HS-5 (cell line): ENCODE measurements around the gene LDB3.
A peak's percentile ranks its signal among the peaks of the same experiment; 100 is the strongest.
"Not testable (repeated sequence)": the region's sequence is repeated elsewhere in the genome, so short reads cannot be mapped to it uniquely, and the experiment has no call there.

Experiments used
- DNase-seq: peaks from one replicate; pipeline ENCODE4 v3.0.0-alpha.2; 2012; ENCODE audit warnings: low read depth

Gene LDB3

DNA sequence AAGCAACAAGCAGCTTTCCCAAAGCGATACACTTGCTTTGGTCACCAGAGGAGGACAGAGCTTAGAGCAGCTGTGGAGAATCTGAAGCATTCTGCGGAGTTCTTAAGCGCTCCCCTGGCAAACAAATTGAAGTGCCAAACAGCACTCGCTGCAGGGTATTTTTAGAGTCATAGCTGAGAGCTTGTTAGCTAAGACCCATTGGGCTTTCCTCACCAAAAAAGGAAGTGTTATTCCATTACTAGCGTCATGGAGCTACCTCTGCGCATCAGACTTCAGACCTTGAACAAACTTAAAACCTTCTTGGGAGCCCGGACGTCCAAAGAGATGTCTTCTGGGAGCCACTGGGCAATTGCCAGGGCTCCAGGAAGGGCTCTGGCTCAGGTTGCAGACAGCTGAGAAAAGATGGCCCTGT is 65.0 kb downstream of the LDB3 start:
- no peak for DNase-seq

DNA sequence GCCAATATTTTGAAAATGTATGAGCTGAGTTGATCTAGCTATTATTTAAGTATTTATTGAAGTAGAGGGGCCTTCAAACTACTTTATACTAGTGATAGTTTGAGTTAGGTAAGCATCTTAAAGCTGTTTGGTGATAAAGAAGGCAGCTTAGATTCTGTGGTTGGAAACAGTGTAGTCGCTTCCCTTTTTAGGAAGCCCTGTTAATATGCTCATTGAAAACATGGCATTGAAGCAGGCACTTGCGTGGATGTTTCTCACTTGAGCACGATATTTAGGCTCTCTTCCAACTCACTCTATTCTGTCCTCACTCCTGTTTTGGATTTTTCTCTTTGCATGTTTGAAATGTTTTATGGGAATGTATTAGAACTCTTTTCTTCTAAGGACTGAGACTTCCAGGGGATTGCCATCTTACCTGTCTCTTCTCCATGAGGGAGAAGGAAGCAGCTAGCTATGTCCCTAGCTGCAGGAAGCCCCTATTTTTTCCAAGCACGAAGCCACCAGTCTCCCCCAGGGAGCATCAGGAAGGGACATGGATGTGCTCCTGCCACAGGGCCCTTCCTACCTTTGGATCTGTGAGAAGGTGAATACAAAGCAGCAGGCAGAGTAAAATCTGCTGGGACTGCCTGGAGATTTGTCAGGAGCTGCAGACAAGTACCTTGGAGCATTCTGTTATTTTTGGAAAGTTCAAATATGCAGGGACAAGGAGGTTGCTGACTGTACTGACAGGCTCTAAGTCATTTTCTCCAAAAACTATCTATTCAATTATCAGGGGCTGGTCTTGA is 66.1 kb downstream of the LDB3 start:
- DNase-seq: no peak

DNA sequence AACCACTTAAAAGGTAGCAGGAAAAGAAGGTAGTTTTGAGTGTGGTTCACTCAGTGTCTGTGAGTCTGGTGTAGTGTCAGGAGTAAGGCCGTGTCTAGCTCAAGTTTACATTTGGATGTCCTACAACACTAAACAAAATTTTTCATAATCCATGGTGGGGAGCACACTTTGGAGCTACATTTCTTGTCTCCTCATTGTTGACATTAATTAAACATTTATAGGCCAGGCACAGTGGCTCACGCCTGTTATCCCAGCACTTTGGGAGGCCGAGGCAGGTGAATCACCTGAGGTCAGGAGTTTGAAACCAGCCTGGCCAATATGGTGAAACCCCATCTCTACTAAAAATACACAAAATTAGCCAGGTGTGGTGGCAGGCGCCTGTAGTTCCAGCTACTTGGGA is 67.0 kb downstream of the LDB3 start:
- DNase-seq: not testable (repeated sequence)

DNA sequence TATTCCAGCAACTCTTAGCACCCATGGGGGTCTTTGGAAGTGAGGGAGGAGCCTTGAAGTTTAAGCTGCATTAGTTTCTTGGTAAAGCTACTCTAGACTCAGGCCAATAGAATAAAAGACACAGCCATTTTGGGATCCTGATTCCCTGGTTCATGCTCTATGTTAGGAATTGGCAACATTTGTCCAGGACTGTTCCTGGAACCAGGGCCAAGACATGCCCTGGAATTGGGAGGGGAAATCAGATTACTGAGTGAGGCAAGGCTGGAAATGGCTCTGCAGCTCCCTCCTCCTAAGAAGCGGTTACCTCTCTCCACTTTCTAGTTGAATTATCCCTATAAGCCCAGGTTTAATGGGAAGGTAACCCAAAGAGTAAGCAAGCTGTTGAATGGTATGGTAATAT is 73.9 kb downstream of the LDB3 start:
- DNase-seq: no peak

DNA sequence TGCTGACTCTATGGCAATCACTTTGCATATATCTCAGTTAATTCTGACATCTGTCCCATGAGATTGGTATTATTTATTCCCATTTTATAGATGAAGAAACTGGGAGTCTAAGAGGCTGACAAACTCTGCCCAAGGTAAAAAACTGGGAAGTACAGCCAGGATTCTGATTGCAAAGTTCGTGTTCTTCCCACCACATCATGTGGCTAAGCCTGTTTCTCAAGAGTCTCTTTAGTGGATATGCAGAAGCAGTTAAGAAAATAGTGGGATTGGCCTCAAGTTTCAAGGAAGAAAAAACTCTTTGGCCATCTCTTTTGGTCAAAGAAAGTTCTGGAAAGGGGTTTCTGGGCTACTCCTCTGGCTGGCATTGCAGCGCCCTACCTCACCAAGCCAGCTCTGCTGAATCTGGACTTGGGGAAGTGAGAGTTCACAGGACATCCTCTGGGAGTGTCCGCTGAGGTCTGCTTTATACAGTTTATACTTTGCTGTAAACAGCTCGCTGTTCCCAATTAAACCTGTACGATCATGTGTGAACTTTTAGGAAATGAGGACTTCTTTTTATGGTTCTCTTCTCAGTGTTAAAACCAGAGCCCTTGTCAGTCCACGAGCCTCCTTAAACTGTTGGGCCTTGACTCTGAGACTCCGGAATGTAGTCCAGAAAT is 75.9 kb downstream of the LDB3 start:
- DNase-seq: no peak

DNA sequence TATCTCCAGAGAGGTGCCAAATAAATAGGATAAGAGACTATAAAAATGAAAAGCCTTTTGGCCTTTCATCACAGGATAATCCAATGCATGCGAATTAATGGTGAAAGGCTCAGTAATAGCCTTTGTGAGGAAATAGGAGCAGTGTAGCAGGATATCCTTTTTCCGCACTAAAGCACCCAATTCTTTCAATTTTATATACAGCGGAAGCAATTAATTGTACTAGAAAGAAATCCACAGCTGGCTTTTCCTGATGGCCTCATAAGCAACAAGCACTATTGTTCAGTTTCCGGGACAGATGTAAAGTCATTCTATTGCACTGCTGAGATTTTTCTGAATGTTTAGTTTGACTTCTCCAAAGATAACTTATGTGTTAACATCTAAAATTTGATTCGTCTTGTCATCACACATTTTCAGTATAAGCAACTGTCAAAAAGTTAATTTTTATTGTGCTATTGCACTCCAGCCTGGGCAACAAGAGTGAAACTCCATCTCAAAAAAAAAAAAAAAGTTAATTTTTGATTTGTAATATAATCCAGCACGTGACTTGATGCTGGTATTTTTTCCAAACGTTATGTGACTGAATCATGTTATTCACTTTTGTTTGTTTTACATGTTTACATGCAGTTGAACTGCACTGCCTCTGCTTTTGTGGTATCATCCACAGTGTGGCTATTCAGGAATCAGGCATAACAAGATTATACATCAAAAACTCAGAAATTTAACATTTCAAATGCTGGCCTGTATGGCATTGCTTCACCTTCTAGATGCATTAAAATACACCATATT is 79.7 kb downstream of the LDB3 start:
- DNase-seq: no peak

DNA sequence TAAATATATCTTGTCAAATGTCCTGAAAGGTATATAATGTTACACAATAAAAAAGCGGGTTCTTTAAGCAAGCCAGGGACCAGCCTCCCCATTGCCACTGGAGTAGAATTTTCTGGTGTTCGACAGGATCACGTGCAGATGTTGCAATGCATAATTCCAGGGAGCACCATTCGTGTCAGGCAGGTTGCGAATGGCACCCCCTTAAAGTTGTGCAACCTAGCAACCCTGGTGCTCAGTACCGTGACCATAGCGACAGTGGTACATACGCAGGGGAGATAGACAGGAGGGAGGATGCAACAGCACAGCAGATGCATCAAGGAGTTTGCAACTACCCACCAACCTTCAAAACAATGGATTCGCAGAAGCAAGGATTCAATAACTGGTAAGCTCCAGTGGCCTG is 81.5 kb downstream of the LDB3 start:
- DNase-seq: no peak

DNA sequence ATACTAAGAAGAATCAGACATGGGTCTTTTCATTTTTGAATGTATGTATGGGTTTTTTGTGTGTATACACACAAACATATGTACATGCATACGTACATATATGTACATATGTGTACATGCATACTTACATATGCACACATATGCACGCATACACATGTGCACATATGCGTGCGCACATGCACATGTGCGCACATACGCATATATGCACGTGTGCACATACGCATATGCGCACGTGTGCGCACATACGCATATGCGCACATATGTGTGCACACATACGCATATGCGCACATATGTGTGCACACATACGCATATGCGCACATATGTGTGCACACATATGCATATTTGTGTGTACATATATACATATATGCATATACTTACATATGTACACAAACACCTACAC is 83.2 kb downstream of the LDB3 start:
- no peak for DNase-seq

DNA sequence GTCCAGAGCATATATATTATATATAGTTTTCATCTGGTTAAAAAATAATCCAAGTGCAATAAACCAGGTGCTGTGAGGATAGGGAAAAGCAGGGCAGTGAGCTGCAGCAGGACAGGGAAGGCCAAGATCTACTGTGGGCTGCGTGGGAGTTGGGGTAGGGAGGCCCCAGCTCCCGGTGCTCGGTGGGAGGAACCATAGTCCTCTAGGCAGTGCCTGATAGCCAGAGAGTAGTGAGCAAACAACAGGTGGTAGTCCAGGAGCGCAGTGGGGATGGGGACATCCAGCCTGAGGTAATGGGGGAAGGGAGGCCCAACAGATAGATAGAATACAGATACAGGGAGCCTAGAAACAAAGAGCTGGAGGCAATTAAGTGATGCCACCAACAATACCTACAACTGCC is 84.0 kb downstream of the LDB3 start:
- no peak for DNase-seq

DNA sequence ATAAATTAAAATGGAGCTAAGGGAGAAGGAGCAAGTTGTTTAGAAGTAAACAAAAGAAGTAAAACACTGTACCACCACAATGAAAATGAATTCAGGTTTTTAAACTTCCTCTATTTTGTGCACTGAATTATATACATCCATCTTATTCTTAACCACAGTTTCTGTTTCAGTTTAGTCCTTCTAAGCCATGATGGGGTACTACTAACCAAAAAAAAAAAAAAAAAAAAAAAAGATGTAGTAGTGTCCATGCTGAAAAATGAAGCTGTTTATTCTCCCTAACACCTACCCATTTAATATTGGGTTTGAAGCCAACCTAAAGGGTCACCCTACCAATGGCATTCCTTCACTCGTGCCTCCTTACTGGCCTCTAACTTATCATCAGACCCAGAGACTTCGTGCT is 84.7 kb downstream of the LDB3 start:
- DNase-seq: no peak

DNA sequence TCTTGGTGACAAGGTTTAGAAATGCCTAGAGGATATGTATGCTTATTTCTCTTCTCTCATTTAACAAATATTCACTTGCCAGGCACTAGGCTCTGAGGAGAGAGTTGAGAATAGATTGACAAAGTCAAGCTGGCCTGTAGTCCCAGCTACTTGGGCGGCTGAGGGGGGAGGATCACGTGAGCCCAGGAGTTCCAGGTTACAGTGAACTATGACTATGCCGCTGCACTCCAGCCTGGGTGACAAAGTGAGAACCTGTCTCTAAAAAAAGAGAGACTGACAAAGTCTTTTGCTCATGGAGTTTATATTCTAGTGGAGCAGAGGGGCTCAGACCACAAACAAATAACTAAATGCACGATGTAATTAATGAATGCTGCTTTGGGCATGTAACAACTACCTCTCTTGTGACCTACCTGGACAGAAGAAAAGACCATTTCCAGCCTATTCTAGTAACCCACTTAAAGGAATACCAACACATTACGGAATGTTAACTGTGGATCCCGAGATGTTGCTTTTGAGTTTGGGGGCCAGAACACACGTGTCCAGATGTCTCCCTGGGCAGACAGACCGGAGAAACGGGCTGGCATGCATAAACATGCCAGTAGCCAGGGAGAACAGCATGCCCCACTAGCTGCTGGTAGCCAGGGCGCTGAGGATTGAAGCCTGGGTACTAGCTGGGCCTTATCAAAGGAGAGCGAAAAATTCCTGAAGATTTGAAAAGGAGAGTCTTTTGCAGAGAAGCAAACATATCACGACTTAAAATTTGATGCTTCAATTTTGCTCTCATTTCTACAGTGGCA is 85.5 kb downstream of the LDB3 start:
- no peak for DNase-seq

DNA sequence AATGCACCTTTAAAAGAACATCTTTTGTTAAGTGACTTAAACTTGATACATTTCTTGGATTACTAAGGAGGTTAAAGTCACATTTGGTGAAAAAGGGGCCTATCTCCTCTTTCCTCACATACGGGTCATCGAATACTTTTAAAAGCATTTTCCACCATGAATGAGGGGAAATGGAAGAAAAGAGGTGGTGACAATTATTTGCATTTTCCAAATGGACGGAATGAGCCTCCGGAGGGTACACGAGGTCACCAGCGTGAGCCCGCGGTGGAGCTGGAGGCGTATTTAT is 87.1 kb downstream of the LDB3 start:
- no peak for DNase-seq

DNA sequence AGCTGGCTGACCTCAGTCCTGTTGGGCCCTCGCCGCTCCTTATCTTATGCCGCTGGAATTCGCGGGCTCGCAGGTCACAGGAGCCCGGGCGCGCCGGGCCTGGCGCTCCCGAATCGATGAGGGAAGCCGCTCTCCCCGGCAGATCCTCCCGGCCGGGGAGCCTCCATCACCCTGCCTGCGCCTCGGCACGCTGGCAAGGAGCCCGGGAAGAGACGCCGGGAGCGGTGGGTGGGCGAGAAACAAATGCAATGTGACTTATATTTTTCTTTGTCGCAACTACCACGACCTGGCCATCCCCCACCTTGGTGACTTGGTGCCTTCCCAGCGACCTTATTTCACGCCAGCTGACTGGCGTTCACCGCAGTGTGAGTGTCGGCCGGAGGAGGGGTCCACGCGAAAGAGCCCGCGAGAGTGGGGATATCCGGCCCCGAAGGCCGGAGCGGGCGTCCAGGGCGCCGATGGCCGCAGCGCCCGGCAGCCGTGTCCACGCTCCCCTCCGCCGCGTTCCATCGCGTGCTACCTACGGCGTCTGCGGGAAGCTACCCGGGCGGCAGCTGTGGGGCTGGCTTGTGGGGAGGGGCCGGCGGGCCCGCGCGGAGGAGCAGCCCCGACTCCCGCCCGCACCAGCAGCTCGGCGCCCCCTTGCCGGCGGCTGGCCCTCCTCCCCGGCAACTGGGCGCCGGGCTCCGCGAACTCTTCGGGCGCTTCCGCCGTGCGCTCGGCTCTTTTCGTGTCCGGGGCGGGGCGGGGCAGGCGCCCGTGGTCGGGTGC is 87.6 kb downstream of the LDB3 start:
- peak; percentile 42 for DNase-seq

DNA sequence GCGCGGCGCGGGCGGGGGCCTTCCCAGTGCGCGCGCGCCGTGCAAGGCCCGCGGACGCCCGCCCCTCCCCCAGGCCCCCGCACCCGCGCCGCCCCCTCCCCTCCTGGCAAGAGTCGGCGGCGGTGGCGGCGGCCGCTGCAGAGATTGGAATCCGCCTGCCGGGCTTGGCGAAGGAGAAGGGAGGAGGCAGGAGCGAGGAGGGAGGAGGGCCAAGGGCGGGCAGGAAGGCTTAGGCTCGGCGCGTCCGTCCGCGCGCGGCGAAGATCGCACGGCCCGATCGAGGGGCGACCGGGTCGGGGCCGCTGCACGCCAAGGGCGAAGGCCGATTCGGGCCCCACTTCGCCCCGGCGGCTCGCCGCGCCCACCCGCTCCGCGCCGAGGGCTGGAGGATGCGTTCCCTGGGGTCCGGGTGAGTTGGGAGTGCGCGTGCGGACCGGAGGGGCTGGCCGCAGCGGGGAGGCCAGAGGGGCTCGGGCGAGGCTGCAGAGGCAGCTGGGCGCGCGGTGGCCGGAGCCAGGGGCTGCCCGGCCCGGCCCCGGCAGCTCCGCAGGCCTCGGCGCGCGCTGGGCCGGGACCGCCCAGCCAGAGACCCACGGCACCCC is 88.3 kb downstream of the LDB3 start, which contains the start of gene BMPR1A:
Gene BMPR1A (plus strand): TSS at position 109 of the 602 bp plus-strand sequence. CDS start 119,400 bp downstream, outside the sequence.
- DNase-seq: no peak

DNA sequence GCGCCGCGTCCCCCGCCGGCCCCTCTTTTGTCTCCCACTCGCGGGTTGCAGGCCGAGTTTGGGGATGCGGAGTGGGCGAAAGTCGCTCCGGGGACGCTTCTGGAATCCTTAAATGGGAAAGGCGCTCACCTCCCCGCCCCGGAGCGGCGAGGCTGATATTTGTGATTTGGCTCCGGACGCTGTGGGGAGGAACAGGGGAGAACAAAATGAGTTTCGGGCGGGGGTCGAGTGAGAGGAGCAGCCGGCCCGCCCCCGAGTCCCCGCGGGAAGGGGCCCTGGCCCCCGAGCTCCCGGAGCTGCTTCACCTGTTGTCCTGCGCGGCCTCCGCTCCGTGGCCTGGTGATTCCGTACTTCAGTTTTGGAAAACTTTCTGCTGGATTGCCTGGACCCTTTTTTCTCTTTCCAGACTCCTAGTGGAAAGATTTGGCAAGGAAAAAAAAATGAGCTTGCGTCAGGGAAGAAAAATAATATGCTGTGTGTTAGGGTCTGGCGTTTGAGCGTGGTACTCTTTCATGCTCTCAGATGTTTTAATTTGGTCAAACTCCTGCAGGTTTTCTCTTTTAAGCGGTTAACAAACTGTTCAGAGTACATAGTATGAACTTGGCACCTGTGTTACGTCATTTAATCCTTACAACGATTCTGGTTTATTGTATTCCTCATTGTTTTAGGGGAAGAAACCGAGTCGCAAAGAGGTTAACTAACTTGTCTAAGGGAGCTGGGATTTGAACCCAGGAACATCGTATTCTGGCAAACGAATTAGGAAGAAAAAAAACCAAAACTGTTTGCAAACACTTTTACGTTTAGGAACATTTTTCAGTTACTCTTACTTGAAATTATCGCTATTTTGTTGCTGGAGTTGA is 89.0 kb downstream of the LDB3 start:
- no peak for DNase-seq

DNA sequence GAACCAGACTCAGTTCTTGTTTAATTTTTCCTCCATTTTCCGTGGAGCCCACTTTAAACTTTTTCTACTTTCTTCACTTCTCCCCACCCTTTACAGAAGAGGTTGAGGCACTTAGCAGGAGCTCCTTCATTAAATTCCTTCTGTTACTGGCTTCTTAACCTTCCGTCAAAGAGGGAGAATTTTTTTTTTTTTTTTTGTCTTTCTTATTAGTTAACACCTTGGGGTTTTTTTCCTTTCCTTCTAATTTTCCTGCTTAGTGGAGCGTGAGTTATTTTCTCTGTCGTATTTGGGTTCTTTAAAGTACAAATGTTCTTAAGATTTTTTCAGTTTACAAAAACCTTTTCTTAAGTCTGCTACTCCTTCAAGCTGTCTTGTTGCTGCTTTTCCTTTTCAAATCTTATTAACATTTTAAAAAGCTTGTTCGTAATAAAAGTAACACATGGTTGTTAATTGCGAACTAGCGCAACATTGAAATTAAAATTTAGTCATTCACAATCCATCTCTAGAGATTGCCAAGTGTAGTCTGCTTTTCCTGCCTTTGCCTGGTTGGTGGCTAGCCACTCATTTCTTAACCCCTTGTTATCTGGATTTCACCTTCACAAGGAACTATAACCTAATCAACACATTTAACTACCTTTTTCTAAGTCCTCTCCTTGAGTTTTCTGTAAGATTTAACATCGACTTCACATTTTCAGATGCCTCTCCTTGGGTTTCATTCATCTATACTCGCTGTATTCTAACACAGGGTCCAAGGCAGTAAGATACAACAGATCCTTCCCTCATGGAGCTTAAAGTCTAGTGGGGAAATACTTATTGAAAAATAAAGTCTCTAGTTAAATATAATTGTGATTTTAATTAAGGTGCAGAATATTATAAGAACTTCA is 90.1 kb downstream of the LDB3 start:
- no peak for DNase-seq

DNA sequence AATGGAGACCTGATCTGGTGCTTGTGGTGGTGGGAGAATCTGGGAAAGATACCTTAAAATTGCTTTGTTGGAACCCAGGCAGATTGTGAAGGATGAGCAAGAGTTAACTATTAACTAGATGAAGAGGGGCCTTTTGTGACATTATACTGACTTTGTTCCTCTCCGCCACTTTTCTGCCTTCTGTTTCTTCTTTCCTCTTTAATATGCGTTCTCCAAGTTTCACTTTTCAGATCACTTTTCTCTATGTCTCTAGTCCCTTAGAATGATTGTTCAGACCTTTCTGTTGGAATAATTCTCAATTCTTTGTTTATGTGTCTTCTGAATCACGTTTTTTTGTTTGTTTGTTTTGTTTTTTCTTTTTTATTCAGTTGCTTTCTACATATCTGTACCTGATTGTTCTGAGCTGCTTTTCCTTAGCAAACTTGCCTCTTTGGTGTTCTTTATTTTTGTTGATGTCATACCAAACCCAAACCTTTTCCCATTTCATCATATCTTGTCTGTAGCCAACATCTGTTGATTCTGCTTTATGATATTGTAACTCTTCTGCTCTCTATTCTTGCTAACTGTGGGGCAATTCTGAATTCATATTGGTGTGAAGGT is 90.9 kb downstream of the LDB3 start:
- no peak for DNase-seq

DNA sequence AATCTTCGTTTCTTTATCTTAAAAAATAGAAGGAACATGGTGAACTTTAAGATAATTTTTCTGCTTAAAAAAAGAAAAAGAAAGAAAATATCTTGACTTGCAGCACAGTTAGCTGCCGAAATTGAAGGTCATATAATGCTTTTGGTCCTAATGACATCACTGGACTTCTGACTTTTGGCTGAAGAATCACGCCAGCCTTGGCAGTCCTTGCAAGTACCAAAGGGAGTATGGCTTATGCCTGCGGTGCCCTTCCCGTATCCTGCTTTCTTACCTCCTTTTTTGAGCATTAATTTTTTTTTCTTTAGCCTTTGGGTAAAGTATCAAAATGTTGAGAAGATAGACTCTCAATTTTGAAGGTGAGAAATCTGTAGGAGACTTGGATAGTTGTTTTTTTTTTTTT is 95.1 kb downstream of the LDB3 start:
- DNase-seq: no peak

DNA sequence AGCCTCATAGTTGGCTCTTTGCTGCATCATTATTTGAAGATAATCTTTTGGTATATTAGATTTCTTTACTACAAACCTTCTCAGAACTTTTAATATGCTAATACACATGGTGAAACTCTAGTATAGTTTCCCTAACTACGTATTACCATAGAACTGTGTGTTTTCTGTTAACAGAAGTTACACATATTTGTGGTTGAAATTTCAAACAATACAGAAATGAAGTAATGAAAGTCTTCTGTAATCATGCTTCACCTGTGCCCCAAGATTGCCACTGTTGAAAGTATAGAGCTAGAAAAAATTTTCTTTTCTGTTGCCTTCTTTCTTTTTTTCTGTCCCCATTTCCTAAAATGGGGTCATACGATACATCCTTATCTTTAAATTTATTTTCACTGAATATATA is 97.2 kb downstream of the LDB3 start:
- no peak for DNase-seq
